ENCODE results near the gene SCAMP4. TPM values are rescaled to one million over a fixed set of nuclear protein-coding genes. Genes with fewer than 3 reads are reported as not detected.

SCAMP4 gene
- total and polyA plus RNA-seq, 5 donors from 2014 or later, result 8.2 to 20.8 (median 11.4) TPM

DNA sequence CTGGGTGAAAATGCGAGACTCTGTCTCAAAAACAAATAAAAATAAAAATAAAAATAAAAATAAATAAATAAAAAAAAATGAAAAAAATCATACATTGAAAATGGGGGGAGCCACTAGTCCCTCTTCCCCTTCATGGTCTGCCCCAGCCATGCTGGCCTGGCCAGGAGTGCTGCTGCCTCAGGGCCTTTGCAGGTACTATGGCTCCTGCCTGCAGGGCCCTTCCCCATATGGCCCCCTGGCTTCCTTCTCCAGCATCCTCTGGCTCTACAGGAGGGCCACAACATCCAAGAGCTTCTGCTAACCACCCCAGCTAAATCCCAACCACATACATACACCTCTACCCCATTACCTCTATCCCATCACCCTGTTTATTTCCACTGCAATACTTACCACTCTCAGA lies 15.3 kb upstream of the SCAMP4 start:
- no peaks in the 10 kb centered on the region for H3K9me3 Mint-ChIP-seq
- Histone ChIP-seq H3K27ac (ENCODE audit: insufficient read depth, low read length, poor library complexity, severe bottlenecking) (no peak overlapping the region), H3K4me3 (ENCODE audit: low read depth, low read length) (no peak overlapping the region), H3K36me3 (ENCODE audit: control insufficient read depth, insufficient read depth, low read length) (no peaks in the 10 kb centered on the region), H3K4me1 (ENCODE audit: control insufficient read depth, insufficient read depth, low read length, poor library complexity, severe bottlenecking) (peaks cover 5% of the 10 kb centered on the region), H3K9me3 (ENCODE audit: control insufficient read depth in 2 of 2, low read length in 2 of 2) (no peaks in the 10 kb centered on the region), H3K27me3 (ENCODE audit: control insufficient read depth, insufficient read depth, low read length) (no peaks in the 10 kb centered on the region)
- no peak for DNase-seq
- H3K27me3 Mint-ChIP-seq, result no peaks in the 10 kb centered on the region
- no peaks in the 10 kb centered on the region for H3K36me3 Mint-ChIP-seq
- ATAC-seq (ENCODE audit: low read depth in 2 of 2), result no peak
- peaks cover 0 to 18% (median 6%) of the 10 kb centered on the region in 4 donors for H3K4me1 Mint-ChIP-seq
- peak overlapping the region in 1 of 4 donors; percentile 1 for H3K4me3 Mint-ChIP-seq
- H3K27ac Mint-ChIP-seq, result no peak overlapping the region

DNA sequence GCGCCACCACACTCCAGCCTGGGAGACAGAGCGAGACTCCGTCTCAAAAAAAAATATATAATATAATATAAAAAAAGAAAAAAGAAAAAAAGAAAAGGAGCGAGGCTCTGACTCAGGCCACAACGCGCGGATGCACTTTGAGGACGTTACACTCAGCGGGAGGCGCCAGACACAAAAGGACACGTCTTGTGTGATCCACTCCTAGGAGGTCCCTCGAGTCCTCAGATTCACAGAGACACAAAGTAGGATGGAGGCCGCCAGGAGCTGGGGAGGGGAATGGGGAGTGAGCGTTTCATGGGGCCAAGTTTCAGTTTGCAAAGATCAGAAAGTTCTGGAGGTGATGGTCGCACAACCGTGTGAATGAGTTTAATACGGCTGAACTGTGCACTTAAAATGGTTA lies 11.4 kb upstream of the SCAMP4 start:
- no peaks in the 10 kb centered on the region for H3K36me3 Mint-ChIP-seq
- H3K27ac ChIP-seq (ENCODE audit: insufficient read depth, low read length, poor library complexity, severe bottlenecking), result no peak overlapping the region
- H3K4me1 ChIP-seq (ENCODE audit: control insufficient read depth, insufficient read depth, low read length, poor library complexity, severe bottlenecking), result peaks cover 37% of the 10 kb centered on the region
- DNase-seq (no peak), ATAC-seq (ENCODE audit: low read depth in 2 of 2) (no peak)
- peak overlapping the region in 1 of 4 donors; percentile 72 for H3K4me3 Mint-ChIP-seq
- H3K4me1 Mint-ChIP-seq, result peaks cover 0 to 45% (median 16%) of the 10 kb centered on the region in 4 donors
- H3K9me3 Mint-ChIP-seq, result no peaks in the 10 kb centered on the region
- no peak overlapping the region for H3K4me3 ChIP-seq (ENCODE audit: low read depth, low read length)
- H3K9me3 ChIP-seq (ENCODE audit: control insufficient read depth in 2 of 2, low read length in 2 of 2), result no peaks in the 10 kb centered on the region
- H3K27me3 ChIP-seq (ENCODE audit: control insufficient read depth, insufficient read depth, low read length), result no peaks in the 10 kb centered on the region
- no peaks in the 10 kb centered on the region for H3K36me3 ChIP-seq (ENCODE audit: control insufficient read depth, insufficient read depth, low read length)
- no peak overlapping the region for H3K27ac Mint-ChIP-seq
- no peaks in the 10 kb centered on the region for H3K27me3 Mint-ChIP-seq

DNA sequence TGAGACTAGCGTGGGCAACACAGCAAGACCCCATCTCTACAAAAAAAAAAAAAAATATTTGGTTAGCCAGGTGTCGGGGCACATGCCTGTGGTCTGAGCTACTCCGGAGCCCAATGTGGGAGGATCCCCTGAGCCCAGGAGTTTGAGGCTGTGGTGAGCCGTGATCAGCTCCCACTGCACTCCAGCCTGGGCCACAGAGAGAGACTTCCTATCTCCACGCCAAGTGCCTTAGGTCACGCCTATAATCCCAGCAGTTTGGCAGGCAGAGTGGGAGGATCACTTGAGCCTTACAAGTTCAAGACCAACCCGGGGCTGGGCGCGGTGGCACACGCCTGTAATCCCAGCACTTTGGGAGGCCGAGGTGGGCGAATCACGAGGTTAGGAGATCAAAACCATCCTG lies 8.7 kb upstream of the SCAMP4 start:
- Histone ChIP-seq H3K4me1 (ENCODE audit: control insufficient read depth, insufficient read depth, low read length, poor library complexity, severe bottlenecking) (peaks cover 37% of the 10 kb centered on the region), H3K9me3 (ENCODE audit: control insufficient read depth in 2 of 2, low read length in 2 of 2) (no peaks in the 10 kb centered on the region), H3K27ac (ENCODE audit: insufficient read depth, low read length, poor library complexity, severe bottlenecking) (no peak overlapping the region), H3K4me3 (ENCODE audit: low read depth, low read length) (no peak overlapping the region), H3K27me3 (ENCODE audit: control insufficient read depth, insufficient read depth, low read length) (no peaks in the 10 kb centered on the region), H3K36me3 (ENCODE audit: control insufficient read depth, insufficient read depth, low read length) (no peaks in the 10 kb centered on the region)
- ATAC-seq (ENCODE audit: low read depth in 2 of 2) (no peak), DNase-seq (no peak)
- Mint-ChIP-seq H3K9me3 (no peaks in the 10 kb centered on the region), H3K36me3 (no peaks in the 10 kb centered on the region), H3K27ac (peak overlapping the region in 1 of 3 donors; percentile 65), H3K4me1 (peaks cover 0 to 45% (median 16%) of the 10 kb centered on the region in 4 donors), H3K4me3 (peak overlapping the region in 3 of 4 donors; percentile 86 to 90 (median 87)), H3K27me3 (no peaks in the 10 kb centered on the region)

DNA sequence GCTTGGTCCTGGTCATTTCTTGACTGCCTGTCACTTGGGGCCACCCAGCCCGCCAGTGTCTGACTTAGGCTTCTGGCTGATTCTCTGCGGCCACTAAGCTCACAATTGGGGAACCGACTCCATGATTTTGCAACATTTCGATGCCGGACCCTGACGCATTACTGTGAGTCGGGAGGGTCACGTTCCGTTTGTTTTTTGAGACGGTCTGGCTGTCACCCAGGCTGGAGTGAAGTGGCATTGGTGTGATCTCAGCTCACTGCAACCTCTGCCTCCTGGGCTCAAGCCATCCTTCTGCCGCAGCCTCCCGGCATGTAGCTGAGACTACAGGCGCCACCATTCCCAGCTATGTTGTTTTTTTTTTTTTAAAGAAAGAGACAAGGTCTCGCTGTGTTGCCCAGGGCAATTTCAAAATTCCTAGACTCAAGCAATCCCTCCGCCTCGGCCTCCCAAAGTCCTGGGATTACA lies 3.2 kb upstream of the SCAMP4 start:
- H3K27me3 Mint-ChIP-seq, result no peaks in the 10 kb centered on the region
- no peaks in the 10 kb centered on the region for H3K36me3 ChIP-seq (ENCODE audit: control insufficient read depth, insufficient read depth, low read length)
- peaks cover 23% of the 10 kb centered on the region for H3K4me1 ChIP-seq (ENCODE audit: control insufficient read depth, insufficient read depth, low read length, poor library complexity, severe bottlenecking)
- H3K9me3 ChIP-seq (ENCODE audit: control insufficient read depth in 2 of 2, low read length in 2 of 2), result no peaks in the 10 kb centered on the region
- no peaks in the 10 kb centered on the region for H3K27me3 ChIP-seq (ENCODE audit: control insufficient read depth, insufficient read depth, low read length)
- peak overlapping the region in 1 of 3 donors; percentile 48 for H3K27ac Mint-ChIP-seq
- no peaks in the 10 kb centered on the region for H3K36me3 Mint-ChIP-seq
- H3K4me3 Mint-ChIP-seq, result peak overlapping the region in 1 of 4 donors; percentile 38
- H3K9me3 Mint-ChIP-seq, result peaks cover 0 to 2% (median 0%) of the 10 kb centered on the region in 7 donors
- DNase-seq (no peak), ATAC-seq (ENCODE audit: low read depth in 2 of 2) (no peak)
- no peak overlapping the region for H3K4me3 ChIP-seq (ENCODE audit: low read depth, low read length)
- H3K4me1 Mint-ChIP-seq, result peaks cover 0 to 33% (median 11%) of the 10 kb centered on the region in 4 donors
- no peak overlapping the region for H3K27ac ChIP-seq (ENCODE audit: insufficient read depth, low read length, poor library complexity, severe bottlenecking)

DNA sequence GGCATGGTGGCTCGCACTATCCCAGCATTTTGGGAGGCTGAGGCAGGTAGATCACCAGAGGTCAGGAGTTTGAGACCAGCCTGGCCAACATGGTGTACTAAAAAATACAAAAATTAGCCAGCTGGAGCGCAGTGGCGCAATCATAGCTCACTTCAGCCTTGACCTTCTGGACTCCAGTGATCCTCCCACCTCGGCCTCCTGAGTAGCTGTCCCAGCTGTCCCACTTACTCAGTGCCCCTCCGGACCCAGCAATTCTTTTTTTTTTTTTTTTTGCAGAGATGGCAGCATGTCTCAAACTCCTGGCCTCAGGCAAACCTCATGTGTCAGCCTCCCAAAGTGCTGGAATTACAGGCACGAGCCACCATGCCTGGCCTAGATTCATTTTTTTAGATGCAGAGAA lies 2.3 kb upstream of the SCAMP4 start:
- peak overlapping the region in 1 of 3 donors; percentile 81 for H3K27ac Mint-ChIP-seq
- H3K27me3 ChIP-seq (ENCODE audit: control insufficient read depth, insufficient read depth, low read length), result no peaks in the 10 kb centered on the region
- no peak overlapping the region for H3K4me3 ChIP-seq (ENCODE audit: low read depth, low read length)
- H3K27ac ChIP-seq (ENCODE audit: insufficient read depth, low read length, poor library complexity, severe bottlenecking), result no peak overlapping the region
- no peaks in the 10 kb centered on the region for H3K27me3 Mint-ChIP-seq
- no peaks in the 10 kb centered on the region for H3K9me3 ChIP-seq (ENCODE audit: control insufficient read depth in 2 of 2, low read length in 2 of 2)
- no peak for ATAC-seq (ENCODE audit: low read depth in 2 of 2)
- peaks cover 0 to 27% (median 5%) of the 10 kb centered on the region in 4 donors for H3K4me1 Mint-ChIP-seq
- H3K36me3 ChIP-seq (ENCODE audit: control insufficient read depth, insufficient read depth, low read length), result no peaks in the 10 kb centered on the region
- peak overlapping the region in 2 of 4 donors; percentile 76 to 97 for H3K4me3 Mint-ChIP-seq
- DNase-seq, result no peak
- H3K4me1 ChIP-seq (ENCODE audit: control insufficient read depth, insufficient read depth, low read length, poor library complexity, severe bottlenecking), result peaks cover 13% of the 10 kb centered on the region
- no peaks in the 10 kb centered on the region for H3K36me3 Mint-ChIP-seq
- peaks cover 0 to 2% (median 0%) of the 10 kb centered on the region in 7 donors for H3K9me3 Mint-ChIP-seq

DNA sequence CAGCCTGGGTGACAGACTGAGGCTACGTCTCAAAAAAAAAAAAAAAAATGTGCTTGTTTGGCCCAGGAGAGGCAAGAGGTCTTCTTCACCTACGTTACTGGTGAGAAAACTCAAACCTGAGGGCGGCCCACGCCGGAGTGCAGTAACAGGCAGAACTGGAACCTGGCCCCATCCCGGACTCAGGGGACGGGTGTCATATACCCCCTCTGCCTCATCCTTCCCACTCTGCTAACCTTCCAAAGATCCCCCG lies 414 bp upstream of the SCAMP4 start:
- Histone ChIP-seq H3K9me3 (ENCODE audit: control insufficient read depth in 2 of 2, low read length in 2 of 2) (no peaks in the 10 kb centered on the region), H3K27me3 (ENCODE audit: control insufficient read depth, insufficient read depth, low read length) (no peaks in the 10 kb centered on the region), H3K36me3 (ENCODE audit: control insufficient read depth, insufficient read depth, low read length) (no peaks in the 10 kb centered on the region), H3K4me3 (ENCODE audit: low read depth, low read length) (no peak overlapping the region), H3K27ac (ENCODE audit: insufficient read depth, low read length, poor library complexity, severe bottlenecking) (peak overlapping the region; percentile 73), H3K4me1 (ENCODE audit: control insufficient read depth, insufficient read depth, low read length, poor library complexity, severe bottlenecking) (peaks cover 16% of the 10 kb centered on the region)
- no peaks in the 10 kb centered on the region for H3K36me3 Mint-ChIP-seq
- ATAC-seq (ENCODE audit: low read depth in 2 of 2) (no peak), DNase-seq (no peak)
- peak overlapping the region; percentile 32 to 97 (median 84) for H3K4me3 Mint-ChIP-seq
- H3K27ac Mint-ChIP-seq, result peak overlapping the region; percentile 79 to 97 (median 92)
- no peaks in the 10 kb centered on the region for H3K27me3 Mint-ChIP-seq
- peaks cover 0 to 2% (median 0%) of the 10 kb centered on the region in 7 donors for H3K9me3 Mint-ChIP-seq
- H3K4me1 Mint-ChIP-seq, result peaks cover 0 to 33% (median 3%) of the 10 kb centered on the region in 4 donors

DNA sequence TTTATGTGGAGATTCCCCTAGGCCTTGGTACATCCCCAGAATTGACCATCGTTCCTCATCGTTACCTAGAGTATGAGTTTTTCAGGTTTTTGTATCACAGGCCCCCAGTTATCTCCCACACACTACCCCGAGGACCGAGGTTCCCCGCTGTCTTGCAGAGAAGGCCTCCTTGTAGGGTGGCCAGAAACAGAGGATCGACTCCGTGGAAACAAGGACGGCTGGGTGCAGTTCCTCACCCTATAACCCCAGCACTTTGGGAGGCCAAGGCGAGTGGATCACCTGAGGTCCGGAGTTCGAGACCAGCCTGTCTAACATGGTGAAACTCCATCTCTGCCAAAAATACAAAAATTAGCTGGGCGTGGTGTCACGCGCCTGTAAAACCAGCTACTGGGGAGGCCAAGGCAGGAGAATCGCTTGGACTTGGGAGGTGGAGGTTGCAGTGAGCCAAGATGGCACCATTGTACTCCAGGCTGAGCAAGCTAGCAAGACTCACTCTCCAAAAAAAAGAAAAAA lies 720 bp downstream of the SCAMP4 start:
- peak overlapping the region; percentile 77 for H3K4me3 ChIP-seq (ENCODE audit: low read depth, low read length)
- H3K27me3 Mint-ChIP-seq, result no peaks in the 10 kb centered on the region
- H3K4me1 ChIP-seq (ENCODE audit: control insufficient read depth, insufficient read depth, low read length, poor library complexity, severe bottlenecking), result peaks cover 16% of the 10 kb centered on the region
- H3K27me3 ChIP-seq (ENCODE audit: control insufficient read depth, insufficient read depth, low read length), result no peaks in the 10 kb centered on the region
- peak overlapping the region; percentile 92 to 97 (median 94) for H3K4me3 Mint-ChIP-seq
- peaks cover 0 to 2% (median 0%) of the 10 kb centered on the region in 7 donors for H3K9me3 Mint-ChIP-seq
- no peaks in the 10 kb centered on the region for H3K36me3 ChIP-seq (ENCODE audit: control insufficient read depth, insufficient read depth, low read length)
- ATAC-seq (ENCODE audit: low read depth in 2 of 2) (no peak), DNase-seq (no peak)
- H3K27ac Mint-ChIP-seq, result peak overlapping the region; percentile 60 to 92 (median 92)
- H3K4me1 Mint-ChIP-seq, result peaks cover 0 to 39% (median 4%) of the 10 kb centered on the region in 4 donors
- H3K36me3 Mint-ChIP-seq, result no peaks in the 10 kb centered on the region
- H3K9me3 ChIP-seq (ENCODE audit: control insufficient read depth in 2 of 2, low read length in 2 of 2), result no peaks in the 10 kb centered on the region
- peak overlapping the region; percentile 73 for H3K27ac ChIP-seq (ENCODE audit: insufficient read depth, low read length, poor library complexity, severe bottlenecking)

DNA sequence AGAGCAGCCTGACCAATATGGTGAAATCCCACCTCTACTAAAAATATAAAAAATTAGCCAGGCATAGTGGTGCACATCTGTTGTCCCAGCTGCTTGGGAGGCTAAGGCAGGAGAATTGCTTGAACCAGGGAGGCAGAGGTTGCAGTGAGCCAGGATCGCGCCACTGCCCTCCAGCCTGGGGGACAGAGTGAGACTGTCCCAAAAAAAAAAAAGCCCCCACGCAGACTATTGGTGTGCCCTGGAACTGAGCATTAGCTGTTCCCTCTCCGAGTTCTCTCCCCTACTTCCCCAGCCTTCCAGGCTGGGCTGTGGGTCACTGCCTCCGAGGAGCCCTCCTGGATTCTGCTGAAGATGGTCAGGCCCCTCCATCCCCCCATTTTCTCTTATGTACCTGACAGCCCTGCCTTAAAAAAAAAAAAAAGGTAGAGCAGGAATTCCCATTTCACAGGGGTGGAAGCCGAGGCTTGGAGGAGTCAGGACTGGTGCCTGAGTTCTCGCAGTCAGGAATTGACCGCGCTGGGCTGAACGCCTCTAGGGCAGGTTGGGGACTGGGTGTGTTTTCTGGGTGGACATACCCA lies 1.9 kb downstream of the SCAMP4 start:
- Histone ChIP-seq H3K9me3 (ENCODE audit: control insufficient read depth in 2 of 2, low read length in 2 of 2) (no peaks in the 10 kb centered on the region), H3K4me3 (ENCODE audit: low read depth, low read length) (no peak overlapping the region), H3K27ac (ENCODE audit: insufficient read depth, low read length, poor library complexity, severe bottlenecking) (no peak overlapping the region), H3K4me1 (ENCODE audit: control insufficient read depth, insufficient read depth, low read length, poor library complexity, severe bottlenecking) (peaks cover 20% of the 10 kb centered on the region), H3K27me3 (ENCODE audit: control insufficient read depth, insufficient read depth, low read length) (no peaks in the 10 kb centered on the region), H3K36me3 (ENCODE audit: control insufficient read depth, insufficient read depth, low read length) (no peaks in the 10 kb centered on the region)
- Mint-ChIP-seq H3K27me3 (no peaks in the 10 kb centered on the region), H3K4me3 (peak overlapping the region in 3 of 4 donors; percentile 44 to 67 (median 65)), H3K9me3 (peaks cover 0 to 2% (median 0%) of the 10 kb centered on the region in 7 donors), H3K27ac (no peak overlapping the region), H3K36me3 (no peaks in the 10 kb centered on the region), H3K4me1 (peaks cover 0 to 39% (median 4%) of the 10 kb centered on the region in 4 donors)
- ATAC-seq (ENCODE audit: low read depth in 2 of 2), result no peak
- no peak for DNase-seq
